ENCODE data around the gene ADGRE3.
A peak's percentile ranks its signal among the peaks of the same experiment; 100 is the strongest.
"Not testable (repeated sequence)": the region's sequence is repeated elsewhere in the genome, so short reads cannot be mapped to it uniquely, and the experiment has no call there.

ADGRE3 gene

DNA sequence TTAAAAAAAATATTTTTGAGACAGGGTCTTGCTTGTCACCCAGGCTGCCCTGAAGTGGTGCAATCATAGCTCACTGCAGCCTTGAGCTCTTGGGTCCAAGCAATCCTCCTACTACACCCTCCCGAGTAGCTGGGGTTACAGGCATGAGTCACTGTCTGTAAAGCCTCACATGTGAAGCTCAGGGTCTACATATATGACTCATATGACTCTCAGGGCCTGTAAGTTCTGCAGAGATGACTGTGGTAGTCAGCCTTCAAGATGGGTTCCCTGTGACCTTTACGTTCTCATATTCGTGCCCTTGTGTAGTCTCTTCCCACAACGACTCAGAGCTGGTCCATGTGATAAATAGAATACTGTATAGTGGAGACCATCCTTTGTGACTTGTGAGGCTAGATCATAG, 85.2 kb downstream of the ADGRE3 start:
- DNase-seq: peak; percentile 39 to 66
- peak; percentile 77 for ATAC-seq
- not testable (repeated sequence) for H3K27ac Mint-ChIP-seq, H3K9me3 Mint-ChIP-seq, H3K4me1 Mint-ChIP-seq, H3K4me3 Mint-ChIP-seq
- H3K27me3 Mint-ChIP-seq: peaks cover 23% of the 10 kb centered on the region

GRCh38 chr19:14585187-14585586, 89.5 kb downstream of the ADGRE3 start:
- not testable (repeated sequence) for H3K4me1 Mint-ChIP-seq, H3K9me3 Mint-ChIP-seq
- Mint-ChIP-seq H3K27ac (peak overlapping the region in 1 of 2 donors; percentile 82), H3K27me3 (peaks cover 21% of the 10 kb centered on the region), H3K4me3 (peak overlapping the region in 1 of 2 donors; percentile 4)
- DNase-seq: peak; percentile 59 to 82
- peak; percentile 97 for ATAC-seq

- H3K27ac Mint-ChIP-seq, H3K4me1 Mint-ChIP-seq, H3K9me3 Mint-ChIP-seq, ATAC-seq, H3K4me3 Mint-ChIP-seq, DNase-seq: not testable (repeated sequence)
- H3K27me3 Mint-ChIP-seq: peaks cover 21% of the 10 kb centered on the region
Measured at GRCh38 chr19:14584372-14584771, 90.3 kb downstream of the ADGRE3 start.

DNA sequence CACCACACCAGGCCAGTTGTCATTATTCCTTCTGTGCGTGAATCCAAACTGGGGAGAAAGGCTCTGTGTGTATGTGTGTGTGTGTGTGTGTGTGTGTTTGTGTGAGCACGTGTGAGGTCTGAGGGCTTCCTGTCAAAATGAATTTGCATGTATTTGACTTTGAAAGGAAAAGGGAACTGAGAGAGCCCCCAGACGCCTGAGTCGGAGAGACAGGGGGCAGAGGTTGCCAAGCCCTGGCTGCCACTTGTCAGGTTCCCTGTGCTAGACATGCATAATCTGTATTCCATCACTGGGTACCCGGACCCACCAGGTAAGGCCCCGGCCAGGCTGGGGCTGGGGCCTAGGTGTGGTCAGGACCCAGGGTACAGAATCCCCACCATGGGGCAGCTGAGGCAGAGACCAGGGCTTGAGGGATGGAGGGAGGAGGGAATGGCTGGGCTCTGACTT, 91.7 kb downstream of the ADGRE3 start, which contains the start of gene CLEC17A:
Gene CLEC17A (plus strand): TSS at position 191 of the 447 bp plus-strand sequence. CDS start 77 bp downstream, at position 268.
- H3K27ac Mint-ChIP-seq: peak within 1 kb of the TSS in 1 of 2 donors; percentile 91
- peaks cover 9% of the 10 kb centered on the region for H3K4me1 Mint-ChIP-seq
- H3K9me3 Mint-ChIP-seq: no peaks in the 10 kb centered on the region
- H3K27me3 Mint-ChIP-seq: peaks cover 20% of the 10 kb centered on the region
- DNase-seq (no peak), ATAC-seq (no peak)
- peak within 1 kb of the TSS in 1 of 2 donors; percentile 0 for H3K4me3 Mint-ChIP-seq

- peaks cover 13% of the 10 kb centered on the region for H3K4me1 Mint-ChIP-seq
- no peak overlapping the region for H3K4me3 Mint-ChIP-seq
- peak in 1 of 2 donors; percentile 59 for DNase-seq
- peak; percentile 12 for ATAC-seq
- H3K27me3 Mint-ChIP-seq: peaks cover 10% of the 10 kb centered on the region
- H3K27ac Mint-ChIP-seq: peak overlapping the region; percentile 3 to 59
- no peaks in the 10 kb centered on the region for H3K9me3 Mint-ChIP-seq
Measured at GRCh38 chr19:14580623-14581237, 93.9 kb downstream of the ADGRE3 start.

DNA sequence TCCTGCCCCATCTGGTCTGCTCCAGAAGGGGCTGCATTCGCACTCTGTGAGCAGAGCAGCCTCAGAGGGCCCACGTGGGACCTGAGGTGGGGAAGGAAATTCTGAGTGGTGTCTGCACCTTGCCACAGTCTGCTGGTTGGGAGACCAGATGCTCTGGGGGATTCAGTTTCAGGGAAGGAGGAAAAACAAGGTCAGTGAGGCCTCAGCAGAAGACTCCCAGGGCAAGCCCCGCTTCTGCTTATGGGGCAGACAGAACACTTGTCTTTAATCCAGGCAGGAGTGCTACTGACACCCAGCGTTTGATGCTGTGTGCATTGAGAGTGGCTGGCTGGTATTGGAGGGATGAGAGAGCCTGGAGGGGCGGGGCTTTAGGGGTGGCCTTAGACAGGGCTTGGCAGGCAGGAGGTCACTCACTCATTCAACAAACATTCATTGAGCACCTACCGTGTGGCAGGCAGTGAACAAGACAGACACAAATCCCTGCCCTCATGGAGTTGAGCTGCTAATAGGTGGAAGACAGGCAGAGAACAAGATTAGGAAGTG, 96.7 kb downstream of the ADGRE3 start:
- no peaks in the 10 kb centered on the region for H3K27me3 Mint-ChIP-seq
- H3K27ac Mint-ChIP-seq: peak overlapping the region in 1 of 2 donors; percentile 79
- H3K4me1 Mint-ChIP-seq: peaks cover 21% of the 10 kb centered on the region
- peak overlapping the region in 1 of 2 donors; percentile 2 for H3K4me3 Mint-ChIP-seq
- DNase-seq (no peak), ATAC-seq (peak; percentile 21)
- H3K9me3 Mint-ChIP-seq: no peaks in the 10 kb centered on the region

DNA sequence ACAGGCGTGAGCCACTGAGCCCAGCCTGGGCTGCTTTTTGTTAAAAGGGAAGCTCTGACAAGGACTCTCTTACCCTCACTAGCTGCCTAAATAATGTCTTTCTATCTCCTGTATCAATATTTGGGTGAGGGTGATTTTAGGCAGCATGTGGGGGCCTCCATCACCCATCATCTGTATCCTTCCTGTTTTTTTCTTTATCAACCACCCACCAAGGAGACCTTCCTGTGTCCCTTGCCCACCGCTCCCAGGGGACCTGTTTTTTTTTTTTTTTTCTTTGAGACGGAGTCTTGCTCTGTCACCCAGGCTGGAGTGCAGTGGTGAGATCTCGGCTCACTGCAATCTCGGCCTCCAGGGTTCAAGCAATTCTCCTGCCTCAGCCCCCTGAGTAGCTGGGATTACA, 97.4 kb downstream of the ADGRE3 start:
- Mint-ChIP-seq H3K4me3 (no peak overlapping the region), H3K27ac (no peak overlapping the region), H3K27me3 (no peaks in the 10 kb centered on the region), H3K9me3 (no peaks in the 10 kb centered on the region), H3K4me1 (peaks cover 21% of the 10 kb centered on the region)
- ATAC-seq (no peak), DNase-seq (no peak)

GRCh38 chr19:14576363-14576762, 98.3 kb downstream of the ADGRE3 start:
- no peak overlapping the region for H3K4me3 Mint-ChIP-seq
- H3K9me3 Mint-ChIP-seq: no peaks in the 10 kb centered on the region
- no peaks in the 10 kb centered on the region for H3K27me3 Mint-ChIP-seq
- no peak overlapping the region for H3K27ac Mint-ChIP-seq
- no peak for ATAC-seq
- DNase-seq: no peak
- peaks cover 26% of the 10 kb centered on the region for H3K4me1 Mint-ChIP-seq

- Mint-ChIP-seq H3K27me3 (no peaks in the 10 kb centered on the region), H3K9me3 (no peaks in the 10 kb centered on the region), H3K27ac (no peak overlapping the region), H3K4me3 (no peak overlapping the region), H3K4me1 (peaks cover 29% of the 10 kb centered on the region)
- DNase-seq (no peak), ATAC-seq (no peak)
Measured at GRCh38 chr19:14575428-14575980, 99.1 kb downstream of the ADGRE3 start.

DNA sequence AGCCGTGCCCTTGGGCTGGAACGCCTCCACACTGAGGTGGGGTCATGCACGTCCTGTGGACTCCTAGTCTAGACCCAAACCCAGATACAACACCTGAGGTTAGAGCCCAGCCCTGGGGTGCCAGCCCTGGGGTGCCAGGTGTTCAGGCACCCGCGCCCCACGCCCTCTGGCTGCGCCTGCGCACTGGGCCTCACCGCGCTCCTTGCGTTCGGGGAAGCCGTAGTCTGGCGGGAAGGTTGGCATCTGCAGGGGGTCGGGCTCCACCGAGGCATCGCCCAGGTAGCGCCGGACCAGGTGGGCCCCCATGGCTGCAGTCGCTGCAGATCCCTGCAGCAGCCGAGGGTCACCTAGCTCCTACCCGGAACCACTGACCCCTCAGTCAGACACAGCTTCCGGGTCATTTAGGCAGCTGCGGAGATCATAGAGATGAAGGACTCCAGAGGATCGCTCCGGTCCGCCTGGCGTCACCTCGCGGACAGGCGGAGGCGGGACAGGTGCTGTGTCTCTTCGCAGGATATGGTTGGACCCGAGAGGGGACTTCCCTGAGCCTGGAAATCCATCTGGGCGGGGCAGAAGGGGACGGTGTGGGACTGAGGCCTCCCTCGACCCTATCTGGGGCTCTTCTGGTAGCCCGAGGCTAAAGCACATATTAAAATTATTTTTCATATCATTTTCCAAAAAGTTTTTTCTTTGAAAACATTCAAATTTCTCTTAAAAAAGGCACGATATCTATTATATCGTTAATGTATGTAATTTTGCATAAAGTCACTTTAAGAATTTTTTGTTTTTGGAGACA, 102.8 kb downstream of the ADGRE3 start, which contains the start of gene NDUFB7:
Gene NDUFB7 (minus strand): TSS at position 372 of the 796 bp plus-strand sequence. CDS start 66 bp downstream, at position 306.
- peak; percentile 90 to 95 for DNase-seq
- Mint-ChIP-seq H3K27me3 (no peaks in the 10 kb centered on the region), H3K9me3 (no peaks in the 10 kb centered on the region), H3K4me3 (peak within 1 kb of the TSS; percentile 98 to 99), H3K4me1 (peaks cover 58% of the 10 kb centered on the region), H3K27ac (peak within 1 kb of the TSS; percentile 82 to 94)
- peak; percentile 98 for ATAC-seq

GRCh38 chr19:14570864-14571527, 103.6 kb downstream of the ADGRE3 start:
- ATAC-seq (no peak), DNase-seq (no peak)
- Mint-ChIP-seq H3K4me1 (peaks cover 65% of the 10 kb centered on the region), H3K4me3 (peak overlapping the region; percentile 98 to 99), H3K9me3 (no peaks in the 10 kb centered on the region), H3K27me3 (no peaks in the 10 kb centered on the region), H3K27ac (peak overlapping the region in 1 of 2 donors; percentile 64)
